ENCODE results near the gene CSMD2.
A peak's percentile ranks its signal among the peaks of the same experiment; 100 is the strongest.
"Not testable (repeated sequence)": the region's sequence is repeated elsewhere in the genome, so short reads cannot be mapped to it uniquely, and the experiment has no call there.

CSMD2 gene

DNA sequence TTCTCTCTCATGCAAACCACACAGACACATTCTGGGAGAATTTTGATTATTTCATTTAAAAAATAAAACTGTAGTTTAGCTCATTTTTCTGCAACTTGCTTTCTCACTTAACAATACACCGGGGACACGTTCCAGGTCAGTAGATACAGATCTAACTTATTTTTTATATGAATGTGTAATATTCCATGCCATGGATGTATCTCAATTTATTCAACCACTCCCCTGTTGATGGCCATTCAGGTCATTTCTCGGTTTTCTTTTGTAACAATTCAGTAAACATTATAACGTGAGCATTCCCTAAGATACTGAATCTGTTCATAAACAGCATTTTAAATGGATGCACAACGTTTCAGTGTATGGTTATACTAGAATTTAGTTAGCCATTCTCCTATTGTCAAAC, 64.7 kb downstream of the CSMD2 start:
- Histone ChIP-seq H2BK120ac (ENCODE audit: low read depth, low read length) (no peak overlapping the region), H2AK5ac (ENCODE audit: low read length) (no peak overlapping the region), H4K8ac (ENCODE audit: low read depth, low read length) (no peak overlapping the region), H3K27me3 (ENCODE audit: insufficient read depth, low read length, poor library complexity) (no peaks in the 10 kb centered on the region), H3K23ac (ENCODE audit: low read length) (no peak overlapping the region), H4K5ac (ENCODE audit: low read length) (no peak overlapping the region), H3K4me3 (ENCODE audit: low read length) (no peak overlapping the region), H3K79me1 (ENCODE audit: low read length) (peaks cover 3% of the 10 kb centered on the region), H3K79me2 (ENCODE audit: control insufficient read depth, insufficient read depth, low read length) (no peaks in the 10 kb centered on the region), H3K27ac (ENCODE audit: low read depth, low read length) (no peak overlapping the region), H3K4me2 (ENCODE audit: low read length) (no peak overlapping the region), H3K4me1 (ENCODE audit: control insufficient read depth, low read depth, low read length) (no peaks in the 10 kb centered on the region), H3K56ac (ENCODE audit: low read length) (no peak overlapping the region), H3K18ac (ENCODE audit: low read length) (no peak overlapping the region), H2BK15ac (replicated peaks; ENCODE audit: low read depth) (no peak overlapping the region), H3K9ac (ENCODE audit: low read length) (no peak overlapping the region), H2BK5ac (ENCODE audit: low read length) (no peak overlapping the region), H3K4ac (ENCODE audit: low read depth, low read length) (no peak overlapping the region), H3K36me3 (ENCODE audit: control insufficient read depth, insufficient read depth, low read length) (no peaks in the 10 kb centered on the region)
- no peak for DNase-seq
- no CpG with 5 or more reads among the region's 5 CpGs for WGBS (ENCODE audit: extremely low coverage, insufficient coverage, low lambda C conversion rate)

DNA sequence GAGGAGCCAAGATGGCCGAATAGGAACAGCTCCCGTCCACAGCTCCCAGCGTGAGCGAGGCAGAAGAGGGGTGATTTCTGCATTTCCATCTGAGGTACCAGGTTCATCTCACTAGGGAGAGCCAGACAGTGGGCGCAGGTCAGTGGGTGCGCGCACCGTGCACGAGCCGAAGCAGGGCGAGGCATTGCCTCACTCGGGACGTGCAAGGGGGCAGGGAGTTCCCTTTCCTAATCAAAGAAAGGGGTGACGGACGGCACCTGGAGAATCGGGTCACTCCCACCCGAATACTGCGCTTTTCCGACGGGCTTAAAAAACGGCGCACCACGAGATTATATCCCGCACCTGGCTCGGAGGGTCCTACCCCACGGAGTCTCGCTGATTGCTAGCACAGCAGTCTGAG, 72.6 kb downstream of the CSMD2 start:
- H3K56ac ChIP-seq (ENCODE audit: low read length); H3K23ac ChIP-seq (ENCODE audit: low read length); H4K8ac ChIP-seq (ENCODE audit: low read depth, low read length); H3K4me1 ChIP-seq (ENCODE audit: control insufficient read depth, low read depth, low read length); H2BK5ac ChIP-seq (ENCODE audit: low read length); H3K4me3 ChIP-seq (ENCODE audit: low read length); H3K4me2 ChIP-seq (ENCODE audit: low read length); H3K27ac ChIP-seq (ENCODE audit: low read depth, low read length); H3K79me1 ChIP-seq (ENCODE audit: low read length); H3K36me3 ChIP-seq (ENCODE audit: control insufficient read depth, insufficient read depth, low read length); H2BK120ac ChIP-seq (ENCODE audit: low read depth, low read length); H3K18ac ChIP-seq (ENCODE audit: low read length); H3K9ac ChIP-seq (ENCODE audit: low read length); H3K27me3 ChIP-seq (ENCODE audit: insufficient read depth, low read length, poor library complexity); H3K4ac ChIP-seq (ENCODE audit: low read depth, low read length); H2AK5ac ChIP-seq (ENCODE audit: low read length); DNase-seq; H4K5ac ChIP-seq (ENCODE audit: low read length); H2BK15ac ChIP-seq (replicated peaks; ENCODE audit: low read depth); H3K79me2 ChIP-seq (ENCODE audit: control insufficient read depth, insufficient read depth, low read length): not testable (repeated sequence)
- no CpG with 5 or more reads among the region's 27 CpGs for WGBS (ENCODE audit: extremely low coverage, insufficient coverage, low lambda C conversion rate)

DNA sequence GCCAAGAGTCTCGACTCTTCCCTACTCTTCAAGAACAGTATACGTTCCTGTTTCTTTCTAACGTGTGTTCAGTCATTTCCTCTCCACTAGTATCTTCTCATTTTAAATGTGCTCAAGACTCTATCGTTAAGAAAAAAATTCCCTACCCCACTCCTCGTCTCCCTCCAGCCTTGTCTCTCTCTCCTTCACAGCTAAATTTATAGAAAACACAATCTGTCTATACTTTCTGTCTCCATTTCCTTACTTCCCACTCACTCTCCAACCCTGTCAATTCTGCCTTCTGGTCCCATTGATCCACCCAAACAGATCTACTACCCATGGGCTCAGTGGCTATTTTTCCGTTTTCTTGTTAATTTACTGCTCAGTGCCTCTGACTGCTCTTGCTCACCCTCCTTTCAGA, 75.3 kb downstream of the CSMD2 start:
- DNase-seq: no peak

DNA sequence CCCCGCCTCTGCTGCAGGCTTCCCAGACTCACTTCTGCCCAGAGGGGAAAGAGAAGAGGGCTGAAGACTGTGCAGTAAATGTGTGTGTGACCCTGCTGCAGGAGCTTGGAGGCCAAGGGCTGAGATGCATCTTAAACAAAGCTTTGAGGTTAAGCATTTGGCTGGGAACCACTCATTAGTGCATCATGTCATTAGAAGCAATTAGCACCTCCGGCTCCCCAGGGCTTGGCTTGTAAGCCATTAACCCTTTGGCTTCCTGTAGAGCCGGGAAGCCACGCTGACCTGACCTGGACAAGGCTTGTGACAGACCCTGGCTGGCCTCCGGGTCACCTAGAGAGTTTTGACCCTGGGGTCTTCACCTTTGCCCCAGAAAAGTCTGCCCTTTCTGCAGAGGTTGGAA, 77.0 kb downstream of the CSMD2 start:
- peak; percentile 74 for DNase-seq
- no peak overlapping the region for H3K4ac ChIP-seq (ENCODE audit: low read depth, low read length)
- no peak overlapping the region for H3K27ac ChIP-seq (ENCODE audit: low read depth, low read length)
- H3K79me1 ChIP-seq (ENCODE audit: low read length): peaks cover 16% of the 10 kb centered on the region
- H4K8ac ChIP-seq (ENCODE audit: low read depth, low read length): no peak overlapping the region
- H4K5ac ChIP-seq (ENCODE audit: low read length): no peak overlapping the region
- H3K9ac ChIP-seq (ENCODE audit: low read length): no peak overlapping the region
- H2BK5ac ChIP-seq (ENCODE audit: low read length): no peak overlapping the region
- no CpG with 5 or more reads among the region's 5 CpGs for WGBS (ENCODE audit: extremely low coverage, insufficient coverage, low lambda C conversion rate)
- H3K18ac ChIP-seq (ENCODE audit: low read length): no peak overlapping the region
- no peak overlapping the region for H2AK5ac ChIP-seq (ENCODE audit: low read length)
- H3K4me1 ChIP-seq (ENCODE audit: control insufficient read depth, low read depth, low read length): peaks cover 8% of the 10 kb centered on the region
- peak overlapping the region; percentile 36 for H3K56ac ChIP-seq (ENCODE audit: low read length)
- H3K4me2 ChIP-seq (ENCODE audit: low read length): no peak overlapping the region
- no peaks in the 10 kb centered on the region for H3K27me3 ChIP-seq (ENCODE audit: insufficient read depth, low read length, poor library complexity)
- H2BK15ac ChIP-seq (replicated peaks; ENCODE audit: low read depth): no peak overlapping the region
- H3K23ac ChIP-seq (ENCODE audit: low read length): no peak overlapping the region
- no peaks in the 10 kb centered on the region for H3K79me2 ChIP-seq (ENCODE audit: control insufficient read depth, insufficient read depth, low read length)
- H3K36me3 ChIP-seq (ENCODE audit: control insufficient read depth, insufficient read depth, low read length): no peaks in the 10 kb centered on the region
- no peak overlapping the region for H3K4me3 ChIP-seq (ENCODE audit: low read length)
- H2BK120ac ChIP-seq (ENCODE audit: low read depth, low read length): no peak overlapping the region

More for the DNA sequence above, 75.3 kb downstream of the CSMD2 start:
- H3K4me3 ChIP-seq (ENCODE audit: low read length): no peak overlapping the region
- no CpG with 5 or more reads among the region's 6 CpGs for WGBS (ENCODE audit: extremely low coverage, insufficient coverage, low lambda C conversion rate)
- no peak overlapping the region for H2BK15ac ChIP-seq (replicated peaks; ENCODE audit: low read depth)
- no peak overlapping the region for H4K8ac ChIP-seq (ENCODE audit: low read depth, low read length)
- no peaks in the 10 kb centered on the region for H3K36me3 ChIP-seq (ENCODE audit: control insufficient read depth, insufficient read depth, low read length)
- no peak overlapping the region for H2BK5ac ChIP-seq (ENCODE audit: low read length)
- H3K18ac ChIP-seq (ENCODE audit: low read length): no peak overlapping the region
- no peak overlapping the region for H3K56ac ChIP-seq (ENCODE audit: low read length)
- H3K4me1 ChIP-seq (ENCODE audit: control insufficient read depth, low read depth, low read length): peaks cover 8% of the 10 kb centered on the region
- H3K79me1 ChIP-seq (ENCODE audit: low read length): peaks cover 15% of the 10 kb centered on the region
- H2BK120ac ChIP-seq (ENCODE audit: low read depth, low read length): no peak overlapping the region
- no peak overlapping the region for H3K4me2 ChIP-seq (ENCODE audit: low read length)
- H3K23ac ChIP-seq (ENCODE audit: low read length): no peak overlapping the region
- H3K9ac ChIP-seq (ENCODE audit: low read length): no peak overlapping the region
- H3K79me2 ChIP-seq (ENCODE audit: control insufficient read depth, insufficient read depth, low read length): no peaks in the 10 kb centered on the region
- no peak overlapping the region for H2AK5ac ChIP-seq (ENCODE audit: low read length)
- H4K5ac ChIP-seq (ENCODE audit: low read length): no peak overlapping the region
- no peak overlapping the region for H3K4ac ChIP-seq (ENCODE audit: low read depth, low read length)
- no peak overlapping the region for H3K27ac ChIP-seq (ENCODE audit: low read depth, low read length)
- no peaks in the 10 kb centered on the region for H3K27me3 ChIP-seq (ENCODE audit: insufficient read depth, low read length, poor library complexity)

DNA sequence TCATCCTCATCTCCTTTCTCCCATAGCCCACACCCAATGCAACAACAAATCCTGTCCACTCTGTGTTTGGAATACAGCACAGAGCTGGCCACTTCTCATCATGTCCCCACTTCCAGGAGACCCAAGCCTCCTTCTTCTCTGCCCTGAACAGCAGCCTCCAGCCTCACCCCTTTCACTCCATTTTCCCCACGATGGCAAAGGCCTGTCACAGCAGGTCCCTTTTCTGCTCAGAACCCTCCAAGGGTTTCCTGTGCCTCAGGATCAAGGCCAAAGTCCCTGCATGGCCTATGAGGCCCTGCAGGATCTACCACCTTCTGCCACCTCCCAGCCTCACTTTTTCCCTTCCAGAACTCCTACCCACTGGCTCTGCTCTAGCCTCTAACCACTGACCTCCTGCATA, 78.5 kb downstream of the CSMD2 start:
- no peak overlapping the region for H3K4me2 ChIP-seq (ENCODE audit: low read length)
- H2AK5ac ChIP-seq (ENCODE audit: low read length): no peak overlapping the region
- no peaks in the 10 kb centered on the region for H3K79me2 ChIP-seq (ENCODE audit: control insufficient read depth, insufficient read depth, low read length)
- no peak overlapping the region for H4K8ac ChIP-seq (ENCODE audit: low read depth, low read length)
- peaks cover 8% of the 10 kb centered on the region for H3K4me1 ChIP-seq (ENCODE audit: control insufficient read depth, low read depth, low read length)
- H4K5ac ChIP-seq (ENCODE audit: low read length): no peak overlapping the region
- H3K18ac ChIP-seq (ENCODE audit: low read length): no peak overlapping the region
- H3K79me1 ChIP-seq (ENCODE audit: low read length): peaks cover 16% of the 10 kb centered on the region
- no peak overlapping the region for H2BK5ac ChIP-seq (ENCODE audit: low read length)
- DNase-seq: no peak
- no peak overlapping the region for H3K56ac ChIP-seq (ENCODE audit: low read length)
- no CpG with 5 or more reads among the region's 1 CpG for WGBS (ENCODE audit: extremely low coverage, insufficient coverage, low lambda C conversion rate)
- no peak overlapping the region for H3K4me3 ChIP-seq (ENCODE audit: low read length)
- no peak overlapping the region for H3K9ac ChIP-seq (ENCODE audit: low read length)
- H2BK15ac ChIP-seq (replicated peaks; ENCODE audit: low read depth): no peak overlapping the region
- no peak overlapping the region for H3K27ac ChIP-seq (ENCODE audit: low read depth, low read length)
- H3K36me3 ChIP-seq (ENCODE audit: control insufficient read depth, insufficient read depth, low read length): no peaks in the 10 kb centered on the region
- H3K23ac ChIP-seq (ENCODE audit: low read length): no peak overlapping the region
- H2BK120ac ChIP-seq (ENCODE audit: low read depth, low read length): no peak overlapping the region
- no peaks in the 10 kb centered on the region for H3K27me3 ChIP-seq (ENCODE audit: insufficient read depth, low read length, poor library complexity)
- no peak overlapping the region for H3K4ac ChIP-seq (ENCODE audit: low read depth, low read length)

DNA sequence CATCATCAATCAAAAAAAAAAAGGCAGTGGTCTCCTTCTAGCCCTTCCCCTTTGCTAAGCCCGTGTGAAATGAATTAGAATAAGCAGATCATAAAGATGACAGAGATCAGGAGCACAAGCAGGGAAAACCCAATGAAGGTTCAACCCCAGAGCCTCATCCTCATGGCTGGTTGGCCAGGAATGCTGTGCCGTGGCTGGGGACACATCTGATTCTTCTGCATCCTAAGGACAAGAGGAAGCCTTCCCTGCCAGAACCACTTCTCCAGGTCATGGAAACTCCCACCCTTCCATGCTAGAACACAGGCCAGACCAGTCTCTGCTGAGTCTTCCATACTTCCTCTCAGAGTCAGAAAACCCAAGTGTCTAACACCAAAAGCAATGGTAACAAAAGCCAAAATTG, 81.1 kb downstream of the CSMD2 start:
- no peaks in the 10 kb centered on the region for H3K36me3 ChIP-seq (ENCODE audit: control insufficient read depth, insufficient read depth, low read length)
- peaks cover 8% of the 10 kb centered on the region for H3K4me1 ChIP-seq (ENCODE audit: control insufficient read depth, low read depth, low read length)
- H3K79me1 ChIP-seq (ENCODE audit: low read length): peaks cover 9% of the 10 kb centered on the region
- H3K23ac ChIP-seq (ENCODE audit: low read length): no peak overlapping the region
- H3K9ac ChIP-seq (ENCODE audit: low read length): no peak overlapping the region
- DNase-seq: no peak
- no peak overlapping the region for H2BK15ac ChIP-seq (replicated peaks; ENCODE audit: low read depth)
- no CpG with 5 or more reads among the region's 2 CpGs for WGBS (ENCODE audit: extremely low coverage, insufficient coverage, low lambda C conversion rate)
- no peak overlapping the region for H3K4me3 ChIP-seq (ENCODE audit: low read length)
- H3K4me2 ChIP-seq (ENCODE audit: low read length): no peak overlapping the region
- no peaks in the 10 kb centered on the region for H3K79me2 ChIP-seq (ENCODE audit: control insufficient read depth, insufficient read depth, low read length)
- no peak overlapping the region for H3K56ac ChIP-seq (ENCODE audit: low read length)
- H2AK5ac ChIP-seq (ENCODE audit: low read length): no peak overlapping the region
- no peak overlapping the region for H4K5ac ChIP-seq (ENCODE audit: low read length)
- H3K27ac ChIP-seq (ENCODE audit: low read depth, low read length): no peak overlapping the region
- H3K4ac ChIP-seq (ENCODE audit: low read depth, low read length): no peak overlapping the region
- H4K8ac ChIP-seq (ENCODE audit: low read depth, low read length): no peak overlapping the region
- no peak overlapping the region for H2BK120ac ChIP-seq (ENCODE audit: low read depth, low read length)
- H2BK5ac ChIP-seq (ENCODE audit: low read length): no peak overlapping the region
- H3K27me3 ChIP-seq (ENCODE audit: insufficient read depth, low read length, poor library complexity): no peaks in the 10 kb centered on the region
- no peak overlapping the region for H3K18ac ChIP-seq (ENCODE audit: low read length)

Data from mesendoderm (in vitro differentiated cells).